H1 (cell line): ENCODE measurements around the gene PALD1. TPM values are rescaled to one million over a fixed set of nuclear protein-coding genes. Genes with fewer than 3 reads are reported as not detected.

Experiments used
- CHD7 ChIP-seq: fragments of 300-600 bp; sonication (generic); IDR thresholded peaks from 2 replicates; pipeline ENCODE4 v1.7.1; 2012; ENCODE audit warnings: low read length, moderate library complexity, mild to moderate bottlenecking, inconsistent platforms; ENCODE audit not compliant: insufficient replicate concordance
- CREB1 ChIP-seq: IDR thresholded peaks from 2 replicates; pipeline ENCODE4 v1.6.1; 2012; ENCODE audit warnings: inconsistent platforms
- GABPA ChIP-seq: IDR thresholded peaks from 2 replicates; pipeline ENCODE4 v1.6.1; 2011; ENCODE audit warnings: mild to moderate bottlenecking, low read length, moderate library complexity, borderline replicate concordance; ENCODE audit not compliant: insufficient read depth
- HDAC6 ChIP-seq: IDR thresholded peaks from one replicate; pipeline ENCODE4 v1.7.1; 2012; ENCODE audit warnings: low read depth, mild to moderate bottlenecking, inconsistent platforms, low read length, moderate library complexity
- JUND ChIP-seq: IDR thresholded peaks from 2 replicates; pipeline ENCODE4 v1.6.1; 2011; ENCODE audit warnings: mild to moderate bottlenecking, improper control_type of control experiment, low read length
- SAP30 ChIP-seq: fragments of 300-600 bp; sonication (generic); IDR thresholded peaks from 2 replicates; pipeline ENCODE4 v1.7.1; 2012; ENCODE audit warnings: low read length, moderate library complexity, mild to moderate bottlenecking, inconsistent platforms; ENCODE audit not compliant: insufficient read depth, insufficient replicate concordance
- polyA plus RNA-seq, 7 experiments: library from polyadenylated mRNA; depleted of rRNA in 3 of 7; stranded (reverse) in 5 of 7; unstranded in 2 of 7; fragments of >200 nt in 5 of 7; fragments of 200-250 nt in 2 of 7; gene quantifications; 1 replicate in 5 of 7; 2 replicates in 1 of 7; 4 replicates in 1 of 7; pipeline versions ENCODE4 v1.2.1 to v1.2.3, GENCODE V29; 2011 to 2013; ENCODE audit warnings: missing spikeins in 2 of 7, mixed read lengths in 2 of 7
- total RNA-seq: library from RNA; stranded (reverse); fragmentation: NEBNext Ultra II Directional; extraction: Animal tissue kit (Norgen Biotek cat#: 25700); gene quantifications from 2 replicates; pipeline ENCODE4 v1.2.1, GENCODE V29; 2021
- TF ChIP-seq, protein P1 (sequence below): IDR thresholded peaks from 2 replicates; pipeline ENCODE4 v1.6.1; 2012; ENCODE audit warnings: low read length, inconsistent platforms

The PALD1 gene
- total and polyA plus RNA-seq, 2 of the 8 experiments (the other 6 are each of a cell fraction or from before 2014, with no cell fraction given), result 13.3 to 32.8 TPM

- TF ChIP-seq CHD7, result no peak
- TF ChIP-seq, protein P1, sequence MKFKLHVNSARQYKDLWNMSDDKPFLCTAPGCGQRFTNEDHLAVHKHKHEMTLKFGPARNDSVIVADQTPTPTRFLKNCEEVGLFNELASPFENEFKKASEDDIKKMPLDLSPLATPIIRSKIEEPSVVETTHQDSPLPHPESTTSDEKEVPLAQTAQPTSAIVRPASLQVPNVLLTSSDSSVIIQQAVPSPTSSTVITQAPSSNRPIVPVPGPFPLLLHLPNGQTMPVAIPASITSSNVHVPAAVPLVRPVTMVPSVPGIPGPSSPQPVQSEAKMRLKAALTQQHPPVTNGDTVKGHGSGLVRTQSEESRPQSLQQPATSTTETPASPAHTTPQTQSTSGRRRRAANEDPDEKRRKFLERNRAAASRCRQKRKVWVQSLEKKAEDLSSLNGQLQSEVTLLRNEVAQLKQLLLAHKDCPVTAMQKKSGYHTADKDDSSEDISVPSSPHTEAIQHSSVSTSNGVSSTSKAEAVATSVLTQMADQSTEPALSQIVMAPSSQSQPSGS, result no peak
- no peak for TF ChIP-seq SAP30
- no peak for TF ChIP-seq HDAC6
- TF ChIP-seq JUND, result no peak
- TF ChIP-seq CREB1, result no peak
- peak; percentile 53; the same call in 1 of the 2 replicates for TF ChIP-seq GABPA
These were observed 16.9 kb upstream of the PALD1 start (continued) for GRCh38 chr10:70461397-70462348.
